GM21529 (cell line): ENCODE data around the gene KCNN3.

Experiments used
- ATAC-seq: cut with Tn5 transposase; IDR thresholded peaks from one replicate; pipeline ENCODE4 v1.9.1; 2021; ENCODE audit not compliant: unreplicated experiment

The KCNN3 gene

DNA sequence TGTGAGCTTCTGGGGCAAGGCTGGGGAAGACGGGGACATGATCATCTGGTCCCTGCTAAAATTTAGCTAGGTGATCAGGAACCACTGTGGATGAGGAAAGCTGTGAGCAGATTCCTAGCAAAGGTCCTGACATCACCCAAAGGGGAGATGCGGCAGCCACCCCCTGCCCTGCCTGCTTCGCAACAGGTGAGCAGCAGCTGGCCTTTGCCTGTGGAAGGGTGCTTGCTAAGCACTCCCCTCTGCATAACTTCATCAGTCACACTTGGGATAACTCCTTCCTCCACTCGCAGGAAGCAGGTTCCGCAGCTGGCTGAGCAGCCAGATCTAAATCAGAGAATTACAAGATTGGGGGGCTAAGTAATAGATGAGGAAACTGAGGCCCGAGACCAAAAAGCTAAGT lies 51.2 kb downstream of the KCNN3 start:
- no peak for ATAC-seq

DNA sequence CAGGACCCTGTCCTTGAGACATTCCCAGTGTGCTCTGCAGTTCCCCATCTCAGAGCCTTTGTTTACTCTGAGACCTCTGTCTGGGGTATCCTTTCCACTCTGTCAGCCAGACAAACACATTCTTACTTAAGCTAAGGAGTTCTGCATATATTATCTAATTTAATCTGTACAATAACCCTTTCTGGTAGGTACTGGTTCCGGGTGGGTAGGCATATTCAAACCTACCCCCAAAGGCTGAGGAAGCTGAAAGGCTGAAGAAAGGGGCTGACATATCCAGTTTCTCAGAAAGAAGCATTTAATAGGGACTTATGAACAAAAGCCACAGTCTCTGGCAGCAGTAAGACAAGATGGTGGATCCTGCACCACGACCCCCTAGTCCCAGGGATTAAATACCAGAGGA lies 53.1 kb downstream of the KCNN3 start:
- ATAC-seq = no peak

DNA sequence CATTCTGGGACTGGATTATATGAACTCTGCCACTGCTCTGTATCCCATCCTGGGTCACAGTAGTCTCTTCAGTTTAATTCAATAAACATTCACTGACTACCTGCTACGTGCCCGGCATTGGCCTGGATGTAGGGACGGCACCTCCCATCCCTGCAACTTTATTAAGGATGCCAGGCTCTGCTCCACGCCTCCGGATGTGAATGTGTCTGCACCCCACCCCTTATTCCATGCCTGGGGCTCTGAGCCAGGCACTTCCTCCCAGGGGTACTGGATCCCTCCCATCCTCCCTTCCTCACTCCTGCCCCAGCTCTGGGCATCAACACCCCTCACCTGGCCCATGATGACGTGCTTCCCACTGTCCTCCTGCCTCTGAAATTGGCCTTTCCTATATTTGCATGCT lies 53.7 kb downstream of the KCNN3 start:
- ATAC-seq = no peak

DNA sequence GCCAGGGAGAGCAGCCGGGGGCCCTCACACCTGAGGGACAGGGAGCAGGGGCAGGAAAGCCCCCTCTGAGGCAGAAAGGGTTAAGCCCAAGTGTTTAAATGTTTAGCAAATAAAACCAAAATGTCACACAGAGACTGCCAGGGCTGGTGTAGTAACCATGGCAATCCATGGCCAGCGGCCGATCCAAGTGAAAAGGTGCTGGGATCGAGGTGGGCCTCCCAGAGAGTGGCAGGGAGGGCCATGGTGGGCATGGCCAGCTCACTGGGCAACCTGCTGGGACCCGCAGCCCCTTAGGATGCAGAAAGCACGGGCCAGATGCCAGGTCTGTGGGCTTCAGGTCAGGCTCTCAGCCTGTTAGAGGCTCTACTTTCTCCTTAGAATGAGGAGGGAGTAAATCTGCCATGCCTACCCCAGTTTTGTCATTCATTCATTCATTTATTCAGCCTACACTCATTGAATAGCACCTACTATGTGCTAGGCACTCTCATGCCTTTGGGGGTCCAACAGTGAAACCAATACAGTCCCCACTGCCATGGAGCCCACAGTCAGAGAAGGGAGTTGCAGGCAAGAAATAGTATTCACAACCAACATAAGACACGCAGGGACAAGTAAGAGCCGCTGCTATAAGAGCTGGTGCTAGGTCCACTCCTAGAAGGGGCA lies 56.1 kb downstream of the KCNN3 start:
- ATAC-seq = no peak

DNA sequence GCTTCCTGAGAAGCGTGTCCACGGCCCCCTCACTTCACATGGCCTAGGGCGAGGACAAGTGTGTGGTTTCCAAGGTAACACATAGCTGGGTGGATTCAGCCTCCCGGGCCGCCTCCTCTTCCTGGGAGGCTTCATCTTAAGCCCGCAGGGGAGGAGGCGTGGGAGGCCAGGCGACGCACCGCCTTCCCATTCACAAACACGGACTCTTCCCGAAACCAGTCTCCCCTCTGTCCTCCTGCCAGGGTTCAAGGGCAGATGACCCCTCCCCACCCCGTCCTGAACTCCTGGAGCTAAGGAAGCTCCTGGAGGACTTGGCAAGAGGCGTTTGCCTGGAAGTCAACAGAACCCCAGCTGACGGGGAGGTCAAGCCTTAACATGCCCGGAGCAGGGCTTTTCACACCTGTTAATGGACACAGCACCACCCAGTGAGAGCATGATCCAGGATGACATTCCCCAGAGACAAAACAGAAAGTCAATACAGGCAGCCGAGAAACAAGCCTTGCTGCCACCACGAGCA lies 56.7 kb downstream of the KCNN3 start:
- ATAC-seq = no peak

DNA sequence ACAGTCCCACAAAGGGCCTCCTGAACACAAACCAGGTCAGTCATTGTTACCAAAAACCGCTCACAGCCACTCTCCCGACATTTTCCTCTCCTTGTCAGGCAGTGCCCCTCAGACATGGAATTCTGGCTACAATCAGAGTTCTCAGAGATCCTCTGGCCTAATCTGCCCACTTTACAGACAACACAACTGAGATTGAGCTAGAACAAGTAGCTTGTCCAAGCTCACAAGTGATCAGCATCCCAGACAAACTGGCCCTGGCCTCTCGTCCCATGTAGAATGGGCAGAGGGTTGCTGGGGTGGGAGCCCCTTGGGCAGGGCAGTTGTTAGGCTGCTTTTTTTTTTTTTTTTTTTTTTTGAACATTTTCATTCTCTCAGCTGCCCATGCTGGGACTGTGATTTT lies 57.2 kb downstream of the KCNN3 start:
- no peak for ATAC-seq

DNA sequence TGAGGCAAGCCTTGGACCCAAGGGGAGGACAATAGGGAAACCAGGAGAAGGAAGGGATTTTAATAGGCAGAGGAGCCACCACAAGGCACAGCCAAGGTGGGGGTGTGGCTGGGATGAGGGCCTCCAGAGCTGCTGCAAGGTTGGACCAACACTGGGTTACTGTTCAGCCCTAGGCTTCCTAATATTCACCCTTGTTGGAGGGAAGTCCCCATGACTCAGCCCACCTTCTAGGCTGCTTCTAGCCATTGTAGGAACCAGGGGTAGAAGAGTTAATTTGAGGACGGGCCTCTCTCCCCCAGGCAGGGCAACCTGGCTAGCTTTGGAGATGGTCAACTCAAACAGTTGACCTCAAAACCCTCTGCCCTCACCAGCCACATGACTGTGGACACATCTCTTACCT lies 59.5 kb downstream of the KCNN3 start:
- ATAC-seq = no peak

DNA sequence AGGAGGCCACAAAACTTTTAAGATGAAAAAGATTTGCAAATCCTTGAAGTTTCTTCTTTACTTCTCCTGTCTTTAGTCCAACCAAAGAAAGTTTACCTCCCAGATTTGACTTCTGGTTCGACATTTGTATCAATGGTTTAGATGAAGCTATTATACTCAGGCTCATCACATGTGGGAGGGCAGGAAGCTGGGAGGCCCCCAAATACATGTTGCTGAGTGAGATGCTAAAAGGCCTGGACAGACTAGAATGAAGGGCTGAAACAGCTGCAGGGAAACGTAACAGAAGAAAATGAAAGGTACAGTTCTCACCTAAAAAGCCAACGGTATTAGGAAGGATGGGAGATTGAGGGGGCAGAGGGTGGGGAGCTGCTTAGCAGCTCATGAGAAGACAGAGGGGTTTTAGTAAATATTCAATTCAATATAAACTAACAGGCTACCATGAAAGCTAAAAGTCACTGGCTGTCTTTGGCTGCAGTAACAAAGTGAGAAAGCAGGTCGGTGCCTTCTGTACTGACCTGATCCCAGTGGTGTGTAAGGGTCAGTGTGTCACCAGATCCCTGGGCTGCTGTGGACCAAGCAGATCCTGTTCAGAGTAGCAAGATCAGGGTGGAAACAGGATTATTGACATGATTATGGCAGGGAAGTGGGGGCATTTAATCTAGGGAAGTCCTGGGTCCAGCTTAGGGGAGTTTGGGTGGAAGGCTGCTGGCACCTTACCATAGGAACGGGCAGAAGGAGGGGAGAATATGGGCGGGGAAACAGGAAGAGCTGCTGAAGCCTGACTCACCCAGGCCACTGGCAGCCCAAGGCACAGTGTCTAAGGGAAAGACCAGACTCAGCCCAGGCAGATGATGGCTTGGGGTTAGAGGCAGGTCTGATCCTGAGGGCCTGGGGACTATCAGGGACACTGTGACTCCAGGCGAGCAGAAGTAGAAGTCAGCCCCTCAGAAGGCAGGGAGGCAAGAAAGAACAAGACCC lies 60.4 kb downstream of the KCNN3 start:
- no peak for ATAC-seq

DNA sequence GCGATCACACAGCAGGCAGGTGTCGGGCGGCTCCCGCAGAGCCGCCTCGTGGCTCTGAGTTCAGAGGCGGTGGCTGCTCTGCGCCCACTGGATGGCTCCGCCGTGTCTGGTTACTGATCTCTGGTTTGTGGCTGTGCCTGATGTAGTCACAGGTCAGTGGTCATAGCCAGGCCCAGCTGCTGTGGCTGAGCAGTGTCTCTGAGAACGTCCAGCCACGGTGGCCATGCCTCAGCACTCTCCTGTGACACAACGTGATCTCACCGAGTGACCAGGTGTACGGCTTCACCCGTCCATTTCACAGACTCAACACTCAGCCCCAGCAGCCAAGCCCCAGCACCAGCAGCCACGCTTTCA lies 61.2 kb downstream of the KCNN3 start:
- no peak for ATAC-seq

DNA sequence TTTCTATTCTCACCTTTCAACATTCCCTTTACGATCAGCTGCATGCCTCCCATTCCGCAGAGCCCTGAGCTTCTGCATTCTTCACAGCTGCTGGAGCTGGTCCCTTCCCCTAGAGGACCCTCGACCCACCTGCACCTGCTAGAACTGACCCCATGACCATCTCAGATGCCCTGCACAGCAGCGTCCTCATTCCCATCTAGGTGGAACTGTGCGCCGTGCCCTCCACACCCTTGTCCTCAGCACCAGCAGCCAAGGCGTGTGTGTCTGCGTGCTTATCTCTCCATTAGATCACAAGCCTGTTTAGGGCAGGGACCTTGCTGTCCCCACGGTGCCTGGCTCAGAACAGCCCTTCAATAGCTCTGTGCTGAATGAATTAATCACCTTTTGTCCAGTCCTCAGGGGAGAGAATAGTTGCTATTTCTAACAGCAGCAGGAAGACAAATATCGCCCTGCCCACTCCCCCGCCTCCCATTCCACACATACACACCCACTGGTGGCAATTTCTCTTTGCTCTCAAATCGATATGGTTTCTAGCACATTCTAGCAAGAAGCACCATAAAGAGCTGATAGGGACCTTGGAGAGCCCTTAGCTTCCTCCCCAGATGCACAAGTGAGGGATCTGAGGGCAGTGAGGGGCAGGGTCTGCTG lies 61.7 kb downstream of the KCNN3 start:
- ATAC-seq = no peak

DNA sequence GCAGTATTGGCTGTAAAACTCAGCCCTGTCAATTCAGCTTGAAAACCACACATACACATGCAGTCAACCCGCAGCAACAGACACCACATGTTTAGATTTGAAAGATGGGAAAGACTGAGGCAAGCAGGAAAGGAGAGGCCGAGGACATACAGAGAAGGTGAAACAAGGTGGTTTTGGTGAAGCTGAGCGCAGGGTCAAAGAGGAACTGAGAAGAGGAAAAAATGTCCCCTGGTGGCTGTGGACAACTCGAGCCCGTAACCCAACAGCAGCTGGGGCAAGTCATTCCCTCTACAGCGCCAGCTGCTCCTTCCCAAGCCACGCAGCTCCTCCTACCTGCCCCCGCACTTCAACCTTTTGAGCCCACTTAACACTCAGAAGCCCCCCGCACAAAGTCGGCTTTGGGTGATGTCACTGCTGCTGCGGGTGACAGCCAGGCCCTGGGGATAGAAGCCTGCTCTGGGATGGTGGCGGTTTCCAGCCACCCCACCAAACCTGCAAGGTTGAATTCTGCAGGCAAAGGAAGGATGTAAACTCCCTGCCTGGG lies 63.0 kb downstream of the KCNN3 start:
- ATAC-seq = peak; percentile 75

DNA sequence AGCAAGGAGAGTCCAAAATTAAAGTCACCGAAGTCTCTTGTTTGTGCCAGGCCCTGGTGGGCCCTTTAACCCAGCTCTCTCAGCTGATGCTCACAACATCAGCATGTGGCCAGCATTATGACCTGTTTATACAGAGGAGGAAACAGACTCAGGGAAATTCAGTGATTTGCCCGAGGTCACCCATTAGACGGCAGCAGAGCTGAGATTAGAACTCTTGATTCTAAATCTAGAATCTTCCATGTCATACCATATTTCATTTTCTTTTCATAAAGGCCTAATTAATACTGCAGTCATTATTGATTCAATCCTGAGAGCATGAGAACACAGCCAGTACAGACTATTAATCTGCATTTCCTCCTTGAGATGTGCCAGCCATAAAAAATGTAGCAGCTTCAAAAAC lies 63.7 kb downstream of the KCNN3 start:
- no peak for ATAC-seq

DNA sequence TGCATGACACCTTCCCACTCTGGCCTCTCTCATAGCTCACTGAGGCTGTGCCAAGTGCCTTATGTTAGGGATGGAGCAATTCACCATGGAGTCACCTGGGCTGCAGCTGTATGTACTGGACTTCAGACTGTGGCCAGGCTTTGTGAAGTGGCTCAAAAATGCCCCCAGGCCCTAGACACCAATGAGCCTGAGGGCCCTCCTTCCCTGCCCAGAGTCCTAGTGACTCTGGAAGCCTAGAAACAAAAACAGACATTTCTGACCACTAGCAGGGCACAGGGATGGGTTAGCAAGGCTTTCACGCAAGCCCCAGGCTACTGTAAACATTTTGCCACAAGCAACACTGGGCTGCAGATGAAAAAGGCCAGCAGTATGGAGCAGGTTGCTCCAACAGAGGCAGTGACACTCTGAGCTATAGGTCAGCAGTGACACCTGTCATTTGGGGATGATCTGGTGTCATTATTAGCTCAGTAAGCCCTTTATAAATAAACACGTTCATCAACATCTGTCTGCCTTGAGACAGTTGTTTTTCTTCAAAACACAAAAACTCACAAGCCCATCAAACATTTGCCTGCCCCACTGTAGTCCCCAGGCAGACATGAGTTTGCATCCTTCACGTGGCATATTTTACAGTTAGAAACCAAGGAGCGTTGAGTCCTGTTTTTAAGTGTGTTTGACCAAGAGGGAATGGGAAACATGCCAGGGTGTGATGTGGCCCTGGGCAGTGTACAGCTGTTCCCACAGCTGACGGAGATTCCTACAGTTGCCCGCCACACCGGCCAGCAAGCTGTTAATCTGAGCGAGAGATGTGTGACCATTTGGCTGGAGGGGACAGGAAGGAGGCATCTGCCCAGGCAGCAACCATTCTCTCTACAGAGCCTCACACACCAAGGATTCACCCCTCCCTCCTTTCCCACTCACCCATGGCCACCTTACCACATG lies 66.8 kb downstream of the KCNN3 start:
- no peak for ATAC-seq

DNA sequence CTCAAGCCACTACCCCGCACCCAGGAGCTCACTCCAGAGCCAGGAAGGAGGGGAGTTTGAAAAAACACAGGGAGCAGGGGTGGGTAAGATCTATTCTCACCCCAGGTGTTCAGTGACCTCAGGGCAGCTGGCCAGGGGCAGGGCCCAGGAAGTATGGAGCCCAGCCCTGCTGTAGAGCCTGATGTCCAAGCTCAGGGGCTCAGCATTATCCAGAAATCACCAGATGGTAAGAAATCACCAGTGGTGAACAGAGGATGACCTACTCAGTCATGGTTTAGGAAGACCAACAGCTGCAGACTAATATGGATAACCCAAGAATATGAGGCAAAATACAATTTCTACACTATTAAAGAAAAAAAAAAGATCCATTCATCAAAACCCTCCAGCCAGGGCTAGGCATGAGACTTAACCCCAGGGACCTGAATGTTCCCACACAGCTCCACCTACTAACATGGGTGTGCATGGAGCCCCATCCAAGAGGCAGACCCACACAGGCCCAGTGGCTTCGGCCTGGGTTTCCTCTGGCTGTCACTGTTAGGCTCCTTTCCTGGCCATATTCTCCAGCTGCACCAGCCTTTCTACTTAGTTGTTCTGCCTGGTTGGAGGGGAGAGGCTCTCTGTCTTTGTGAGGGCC lies 67.6 kb downstream of the KCNN3 start:
- ATAC-seq = no peak

DNA sequence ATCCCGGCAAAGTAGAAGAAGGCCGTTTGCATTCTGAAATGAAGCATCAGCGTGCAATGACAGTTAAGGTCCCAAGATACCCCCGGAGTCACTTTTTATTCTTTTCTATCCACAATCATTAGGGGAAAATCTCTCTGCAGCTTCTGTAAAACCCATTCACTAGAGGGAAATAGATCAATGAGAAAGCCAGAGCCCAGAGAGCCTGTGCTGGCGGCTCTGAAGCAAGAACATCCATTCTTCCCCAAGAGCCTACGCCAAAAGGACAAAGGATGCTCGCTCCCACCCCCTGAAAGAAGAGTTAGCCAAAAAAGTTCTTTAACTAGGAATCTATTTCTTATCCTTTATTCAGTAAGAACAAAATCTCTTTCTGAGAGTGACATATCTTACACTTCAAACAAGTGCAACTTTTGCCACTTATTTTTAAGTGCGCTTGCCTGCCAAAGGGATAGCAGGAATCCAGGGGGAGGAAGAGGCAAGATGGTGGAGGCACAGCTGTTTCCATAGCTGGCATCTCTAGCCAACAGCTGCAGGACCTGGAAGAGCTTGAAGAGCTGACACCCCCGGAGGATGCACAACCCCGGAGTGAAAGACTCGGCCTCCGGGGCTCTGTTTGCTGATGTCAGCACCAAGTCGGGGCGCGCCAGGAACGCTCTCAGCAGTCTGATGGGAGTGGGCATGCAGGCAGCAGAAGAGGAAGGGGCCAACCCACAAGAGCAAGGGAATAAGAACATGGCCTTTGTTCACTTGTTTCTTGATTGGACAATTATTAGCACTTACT lies 68.7 kb downstream of the KCNN3 start:
- no peak for ATAC-seq

DNA sequence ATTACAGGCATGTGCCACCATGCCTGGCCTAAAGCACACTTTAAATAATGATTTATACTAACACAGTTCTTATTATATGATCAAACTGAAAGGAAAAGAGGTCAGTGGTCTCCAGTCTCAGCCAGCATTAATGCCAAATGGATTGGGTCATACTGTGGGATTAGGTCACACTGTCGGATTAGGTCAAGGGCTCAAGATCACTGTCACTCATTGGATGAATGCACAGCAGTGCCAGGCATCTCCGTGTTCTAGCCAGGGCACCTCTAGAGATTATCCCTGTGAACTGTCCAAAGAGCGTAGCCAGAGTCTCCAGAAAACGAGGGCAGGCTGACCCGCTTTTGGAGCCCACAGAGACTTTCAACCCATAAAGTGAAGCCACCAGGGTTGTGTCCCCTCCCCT lies 70.9 kb downstream of the KCNN3 start:
- ATAC-seq = no peak

DNA sequence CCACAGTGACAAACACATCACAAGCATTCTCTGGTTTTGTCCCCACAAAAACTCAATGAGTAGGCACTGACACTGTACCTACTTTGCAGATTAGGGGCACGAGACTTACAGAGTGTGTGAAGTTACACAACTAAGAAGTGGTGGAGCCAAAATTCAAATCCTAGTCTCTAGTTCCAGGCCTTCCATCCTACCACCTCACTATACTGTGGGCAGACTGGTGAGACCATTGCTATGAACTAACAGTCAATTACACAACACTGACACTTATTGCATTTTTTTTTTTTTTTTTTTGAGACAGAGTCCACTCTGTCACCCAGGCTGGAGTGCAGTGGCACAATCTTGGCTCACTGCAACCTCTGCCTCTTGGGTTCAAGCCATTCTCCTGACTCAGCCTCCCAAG lies 71.4 kb downstream of the KCNN3 start:
- no peak for ATAC-seq

DNA sequence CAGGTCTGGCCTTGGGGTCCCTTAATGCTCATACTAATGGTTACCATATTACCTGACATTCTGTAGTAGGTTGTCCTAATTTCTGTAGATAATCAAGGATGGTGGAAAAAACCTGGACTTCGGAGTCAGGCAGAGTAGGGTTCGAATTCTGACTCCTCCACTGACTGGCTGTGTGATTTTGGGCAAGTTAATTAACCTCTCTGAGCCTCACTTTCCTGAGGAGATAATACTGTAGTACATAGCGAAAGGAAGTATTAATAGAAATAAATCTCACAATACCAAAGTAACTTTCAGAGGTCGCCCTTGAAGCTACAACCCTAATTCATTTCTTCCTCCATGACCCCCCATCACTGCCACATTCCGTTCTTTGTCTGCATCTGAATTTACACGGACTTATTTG lies 72.9 kb downstream of the KCNN3 start:
- no peak for ATAC-seq

DNA sequence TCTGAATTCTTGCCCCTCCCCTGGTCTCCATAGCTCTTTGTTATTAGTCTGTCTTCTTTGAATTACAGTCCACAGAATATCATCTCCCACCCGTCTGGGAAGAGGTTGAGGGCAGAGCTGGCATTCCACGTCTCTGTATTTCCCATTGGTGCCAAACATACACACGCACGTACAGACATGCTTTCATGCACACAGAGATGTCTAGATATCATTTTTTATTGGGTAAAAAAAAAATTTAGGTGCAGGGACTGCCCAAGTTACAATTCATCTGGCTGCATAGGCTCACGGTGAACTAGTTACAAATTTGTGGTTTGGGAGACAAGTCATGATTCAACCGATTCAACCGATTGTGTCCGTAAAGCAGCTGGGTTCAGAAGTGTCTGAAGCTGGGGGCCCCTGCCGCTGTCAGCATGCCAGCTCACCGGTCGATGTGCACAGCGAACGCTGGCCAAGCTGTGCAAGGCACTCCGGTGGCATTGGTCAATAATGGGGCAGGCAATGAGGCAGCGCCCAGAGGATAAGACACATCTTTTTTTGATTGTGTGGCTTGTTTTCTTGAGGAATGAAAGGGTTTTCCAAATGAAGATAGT lies 73.7 kb downstream of the KCNN3 start:
- ATAC-seq = no peak
